Sigmoid colon (tissue), 7 donors: ENCODE data around the gene F2R. TPM values are rescaled to one million over a fixed set of nuclear protein-coding genes. Genes with fewer than 3 reads are reported as not detected.

Source experiments
- DNase-seq: peaks from one replicate; pipeline ENCODE4 v3.0.0-alpha.2; 2019
- H3K27ac ChIP-seq, 4 donors: fragments of 200-600 bp; sonication (generic); one replicate each; pipeline ENCODE4 v1.5.1; 2016 to 2019; ENCODE audit warnings: mild to moderate bottlenecking in 1 of 4
- H3K27me3 ChIP-seq, 3 donors: fragments of 200-600 bp; sonication (generic); one replicate each; pipeline ENCODE4 v1.5.1; 2019; ENCODE audit warnings: mild to moderate bottlenecking in 1 of 3
- H3K36me3 ChIP-seq, 4 donors: fragments of 200-600 bp; sonication (generic); one replicate each; pipeline ENCODE4 v1.5.1; 2016 to 2019
- H3K4me1 ChIP-seq, 4 donors: fragments of 200-600 bp; sonication (generic); one replicate each; pipeline ENCODE4 v1.5.1; 2017 to 2019
- H3K4me3 ChIP-seq, 4 donors: fragments of 200-600 bp; sonication (generic); one replicate each; pipeline ENCODE4 v1.5.1; 2017 to 2019; ENCODE audit warnings: mild to moderate bottlenecking in 2 of 4, moderate library complexity in 1 of 4
- H3K9me3 ChIP-seq, 4 donors: fragments of 200-600 bp in 3 of 4; sonication (generic) in 3 of 4; one replicate each; pipeline versions ENCODE4 v1.5.1 to v1.6.1; 2013 to 2019
- EP300 ChIP-seq, 4 donors: sonication (generic); formaldehyde crosslinking; IDR thresholded peaks; one replicate each; pipeline ENCODE4 v1.6.1; 2017; ENCODE audit warnings: antibody characterized with exemption in 4 of 4
- POLR2A ChIP-seq, 2 donors: fragments of 450-650 bp; IDR thresholded peaks; one replicate each; pipeline ENCODE4 v1.6.1; 2016; ENCODE audit warnings: antibody characterized with exemption in 2 of 2, mild to moderate bottlenecking in 2 of 2, moderate library complexity in 2 of 2
- POLR2AphosphoS5 ChIP-seq, 4 donors: sonication (generic); formaldehyde crosslinking; IDR thresholded peaks; one replicate each; pipeline ENCODE4 v1.6.1; 2017; ENCODE audit warnings: antibody characterized with exemption in 4 of 4
- WGBS, 2 donors: extraction: QIAGEN DNeasy Blood & Tissue Kit; methylation state at CpG; one replicate each; pipeline ENCODE4 v1.1.7; 2013; 5-methylcytosine and 5-hydroxymethylcytosine counted together
- intact Hi-C: fragments of 100-400 bp; cut with DNase I; formaldehyde crosslinking; loops from one replicate; pipeline ENCODE4 v1.15.1; 2023
- polyA plus RNA-seq, 3 donors: library from polyadenylated mRNA; stranded (reverse); fragments of 200-250 nt; gene quantifications; one replicate each; pipeline ENCODE4 v1.2.3, GENCODE V29; 2013
- total RNA-seq, 4 donors: library from RNA; depleted of rRNA; stranded (reverse); fragments of >200 nt; gene quantifications; one replicate each; pipeline ENCODE4 v1.1.0, GENCODE V29; 2016
- TF ChIP-seq, protein P1 (sequence below), 4 experiments: fragments of 450-650 bp in 3 of 4; fragments of 200-600 bp in 1 of 4; IDR thresholded peaks; one replicate each; pipeline ENCODE4 v1.5.1; 2016 to 2019; ENCODE audit warnings: antibody characterized with exemption in 4 of 4, mild to moderate bottlenecking in 3 of 4, moderate library complexity in 2 of 4
- donor health status: healthy with polysubstance abuse.
- donor health status: Bipolar disorder and iron deficiency.
- donor health status: healthy.

Gene F2R
- total and polyA plus RNA-seq, 7 donors: 0.60 to 10.7 (median 5.8) TPM

DNA sequence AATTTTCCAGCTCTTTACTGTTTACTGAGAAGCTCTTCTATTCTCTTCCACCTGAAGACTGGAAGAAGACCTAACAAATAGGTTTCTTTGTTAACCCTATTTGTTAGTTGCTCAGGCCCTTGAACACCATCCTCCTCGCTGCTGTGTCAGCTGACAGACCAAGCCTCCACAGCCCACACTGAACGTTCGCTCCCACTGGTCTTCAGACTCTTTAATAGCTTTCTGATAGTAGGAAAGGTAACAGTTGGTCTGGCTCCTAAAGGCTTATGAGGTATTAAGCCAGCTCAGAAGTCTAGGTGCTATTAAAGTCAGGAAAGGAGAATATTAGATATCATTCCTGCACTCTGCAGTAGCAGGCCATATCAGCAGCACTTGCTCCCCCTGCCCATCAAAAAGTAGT, 23.3 kb upstream of the F2R start:
- Histone ChIP-seq H3K4me1 (no peaks in the 10 kb centered on the region), H3K4me3 (no peak overlapping the region), H3K9me3 (no peaks in the 10 kb centered on the region), H3K27ac (no peak overlapping the region), H3K27me3 (no peaks in the 10 kb centered on the region), H3K36me3 (no peaks in the 10 kb centered on the region)
- DNase-seq: no peak
- WGBS, 2 donors: 95 to 98% methylated on average over 3 of the region's 3 CpGs
- intact Hi-C loops: no loop called here
- TF ChIP-seq, protein P1, sequence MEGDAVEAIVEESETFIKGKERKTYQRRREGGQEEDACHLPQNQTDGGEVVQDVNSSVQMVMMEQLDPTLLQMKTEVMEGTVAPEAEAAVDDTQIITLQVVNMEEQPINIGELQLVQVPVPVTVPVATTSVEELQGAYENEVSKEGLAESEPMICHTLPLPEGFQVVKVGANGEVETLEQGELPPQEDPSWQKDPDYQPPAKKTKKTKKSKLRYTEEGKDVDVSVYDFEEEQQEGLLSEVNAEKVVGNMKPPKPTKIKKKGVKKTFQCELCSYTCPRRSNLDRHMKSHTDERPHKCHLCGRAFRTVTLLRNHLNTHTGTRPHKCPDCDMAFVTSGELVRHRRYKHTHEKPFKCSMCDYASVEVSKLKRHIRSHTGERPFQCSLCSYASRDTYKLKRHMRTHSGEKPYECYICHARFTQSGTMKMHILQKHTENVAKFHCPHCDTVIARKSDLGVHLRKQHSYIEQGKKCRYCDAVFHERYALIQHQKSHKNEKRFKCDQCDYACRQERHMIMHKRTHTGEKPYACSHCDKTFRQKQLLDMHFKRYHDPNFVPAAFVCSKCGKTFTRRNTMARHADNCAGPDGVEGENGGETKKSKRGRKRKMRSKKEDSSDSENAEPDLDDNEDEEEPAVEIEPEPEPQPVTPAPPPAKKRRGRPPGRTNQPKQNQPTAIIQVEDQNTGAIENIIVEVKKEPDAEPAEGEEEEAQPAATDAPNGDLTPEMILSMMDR (IDR thresholded peaks at IDR 0.05): no peak
- TF ChIP-seq POLR2A (IDR thresholded peaks at IDR 0.05) (no peak), POLR2AphosphoS5 (IDR thresholded peaks at IDR 0.05) (no peak), EP300 (IDR thresholded peaks at IDR 0.05) (no peak)

GRCh38 chr5:76693141-76693540, 22.8 kb upstream of the F2R start:
- no peaks in the 10 kb centered on the region for H3K27me3 ChIP-seq
- H3K4me1 ChIP-seq: no peaks in the 10 kb centered on the region
- no peak overlapping the region for H3K4me3 ChIP-seq
- WGBS, 2 donors: 79 to 99% methylated on average over 3 of the region's 3 CpGs
- H3K27ac ChIP-seq: no peak overlapping the region
- H3K36me3 ChIP-seq: no peaks in the 10 kb centered on the region
- TF ChIP-seq EP300 (IDR thresholded peaks at IDR 0.05) (no peak), POLR2A (IDR thresholded peaks at IDR 0.05) (no peak), POLR2AphosphoS5 (IDR thresholded peaks at IDR 0.05) (no peak)
- TF ChIP-seq, protein P1 (IDR thresholded peaks at IDR 0.05): no peak
- intact Hi-C loops: no loop called here
- DNase-seq: no peak
- H3K9me3 ChIP-seq: no peaks in the 10 kb centered on the region

GRCh38 chr5:76694317-76694716, 21.6 kb upstream of the F2R start:
- Histone ChIP-seq H3K27me3 (no peaks in the 10 kb centered on the region), H3K4me1 (no peaks in the 10 kb centered on the region), H3K9me3 (no peaks in the 10 kb centered on the region), H3K36me3 (no peaks in the 10 kb centered on the region), H3K27ac (no peak overlapping the region), H3K4me3 (no peak overlapping the region)
- intact Hi-C loops: no loop called here
- TF ChIP-seq, protein P1 (IDR thresholded peaks at IDR 0.05): no peak
- no peak for TF ChIP-seq EP300 (IDR thresholded peaks at IDR 0.05)
- no peak for TF ChIP-seq POLR2AphosphoS5 (IDR thresholded peaks at IDR 0.05)
- TF ChIP-seq POLR2A (IDR thresholded peaks at IDR 0.05): no peak
- WGBS, 2 donors: 50 to 72% methylated on average over 2 of the region's 2 CpGs
- DNase-seq: no peak

- no peaks in the 10 kb centered on the region for H3K9me3 ChIP-seq
- H3K4me1 ChIP-seq: no peaks in the 10 kb centered on the region
- intact Hi-C loops: no loop called here
- H3K36me3 ChIP-seq: no peaks in the 10 kb centered on the region
- DNase-seq: no peak
- no peak for TF ChIP-seq EP300 (IDR thresholded peaks at IDR 0.05)
- TF ChIP-seq, protein P1 (IDR thresholded peaks at IDR 0.05): no peak
- TF ChIP-seq POLR2A (IDR thresholded peaks at IDR 0.05): no peak
- no peak for TF ChIP-seq POLR2AphosphoS5 (IDR thresholded peaks at IDR 0.05)
- H3K4me3 ChIP-seq: no peak overlapping the region
- H3K27ac ChIP-seq: no peak overlapping the region
- H3K27me3 ChIP-seq: no peaks in the 10 kb centered on the region
- 90% methylated on average over 6 of the region's 6 CpGs for WGBS, 2 donors
Measured at GRCh38 chr5:76695346-76695745, 20.6 kb upstream of the F2R start.

GRCh38 chr5:76696251-76696650, 19.7 kb upstream of the F2R start:
- H3K4me1 ChIP-seq: no peaks in the 10 kb centered on the region
- intact Hi-C loops: no loop called here

More at GRCh38 chr5:76696251-76696650, 19.7 kb upstream of the F2R start:
- Histone ChIP-seq H3K4me3 (no peak overlapping the region), H3K27me3 (no peaks in the 10 kb centered on the region), H3K9me3 (no peaks in the 10 kb centered on the region), H3K36me3 (no peaks in the 10 kb centered on the region), H3K27ac (no peak overlapping the region)
- 87 to 93% methylated on average over 1 of the region's 1 CpG for WGBS, 2 donors
- no peak for DNase-seq
- TF ChIP-seq POLR2A (IDR thresholded peaks at IDR 0.05) (no peak), POLR2AphosphoS5 (IDR thresholded peaks at IDR 0.05) (no peak), EP300 (IDR thresholded peaks at IDR 0.05) (no peak)
- TF ChIP-seq, protein P1 (IDR thresholded peaks at IDR 0.05): no peak
